SK-N-SH (cell line): Measurements from ENCODE around the gene WIPI1. TPM values are rescaled to one million over a fixed set of nuclear protein-coding genes. Genes with fewer than 3 reads are reported as not detected.

ENCODE experiments used
- CTCF ChIA-PET: fragments of 300-600, 350-600 bp; formaldehyde crosslinking; extraction: SDS; loops from one replicate; lab custom pipeline; 2021; lab: Yijun Ruan, JAX
- POLR2A ChIA-PET: fragments of 350-600 bp; sonication (Branson Sonifier 250); formaldehyde crosslinking; extraction: SDS; loops from one replicate; lab custom pipeline; 2020; ENCODE audit warnings: antibody characterized with exemption, inconsistent platforms; lab: Yijun Ruan, JAX
- DNase-seq: peaks from one replicate; pipeline ENCODE4 v3.0.0; 2012
- H2AFZ ChIP-seq: fragments of 200-600 bp; sonication (generic); 2 replicates; pipeline ENCODE4 v1.8.1; 2016; ENCODE audit warnings: antibody characterized with exemption, mild to moderate bottlenecking, low read depth
- H3F3A ChIP-seq: fragments of 200-600 bp; sonication (generic); replicated peaks from 2 replicates; pipeline ENCODE3; 2016; ENCODE audit warnings: antibody characterized with exemption, mild to moderate bottlenecking; ENCODE audit not compliant: insufficient read depth
- H3K27ac ChIP-seq, 2 experiments: fragments of 200-500 bp in 1 of 2; fragments of 200-600 bp in 1 of 2; sonication (Bioruptor generic) in 1 of 2; sonication (generic), shearing (Covaris generic) in 1 of 2; 2 replicates each; pipeline versions ENCODE4 v1.5.1 to v1.6.1; 2014 to 2016; ENCODE audit warnings: low read depth in 2 of 2, inconsistent platforms in 1 of 2, low read length in 1 of 2, mild to moderate bottlenecking in 1 of 2, mixed read lengths in 1 of 2
- H3K27me3 ChIP-seq: fragments of 200-600 bp; sonication (generic), shearing (Covaris generic); 2 replicates; pipeline ENCODE4 v1.6.1; 2016; ENCODE audit warnings: mixed run types; ENCODE audit not compliant: insufficient read depth
- H3K36me3 ChIP-seq, 2 experiments: fragments of 200-500 bp in 1 of 2; fragments of 200-600 bp in 1 of 2; sonication (Bioruptor generic) in 1 of 2; sonication (generic) in 1 of 2; replicated peaks in 1 of 2; 2 replicates each; pipeline versions ENCODE3 to v1.5.1; 2014 to 2016; ENCODE audit warnings: low read length in 1 of 2, mild to moderate bottlenecking in 1 of 2; ENCODE audit not compliant: insufficient read depth in 2 of 2, control insufficient read depth in 1 of 2
- H3K4me1 ChIP-seq, 2 experiments: fragments of 200-500 bp in 1 of 2; fragments of 200-600 bp in 1 of 2; sonication (Bioruptor generic) in 1 of 2; sonication (generic), shearing (Covaris generic) in 1 of 2; 2 replicates each; pipeline versions ENCODE4 v1.5.1 to v1.6.1; 2014 to 2016; ENCODE audit warnings: low read depth in 1 of 2, low read length in 1 of 2, mixed run types in 1 of 2; ENCODE audit not compliant: insufficient read depth in 2 of 2, control insufficient read depth in 1 of 2
- H3K4me2 ChIP-seq: fragments of 200-600 bp; sonication (generic), shearing (Covaris generic); 2 replicates; pipeline ENCODE4 v1.6.1; 2017; ENCODE audit warnings: mixed run types
- H3K4me3 ChIP-seq, 2 experiments: fragments of 200-500 bp in 1 of 2; fragments of 200-600 bp in 1 of 2; sonication (Bioruptor generic) in 1 of 2; sonication (generic), shearing (Covaris generic) in 1 of 2; 2 replicates each; pipeline versions ENCODE4 v1.5.1 to v1.8.1; 2014 to 2016; ENCODE audit warnings: low read depth in 2 of 2, inconsistent platforms in 1 of 2, low read length in 1 of 2, mild to moderate bottlenecking in 1 of 2, mixed read lengths in 1 of 2, moderate library complexity in 1 of 2
- H3K79me2 ChIP-seq: fragments of 200-600 bp; sonication (generic); 2 replicates; pipeline ENCODE4 v1.8.1; 2017; ENCODE audit warnings: mild to moderate bottlenecking; ENCODE audit not compliant: insufficient read depth
- H3K9ac ChIP-seq: fragments of 200-600 bp; sonication (generic); 2 replicates; pipeline ENCODE4 v1.6.1; 2017; ENCODE audit warnings: mixed run types
- H3K9me2 ChIP-seq: fragments of 200-600 bp; sonication (generic); 2 replicates; pipeline ENCODE4 v1.6.1; 2017; ENCODE audit warnings: mixed run types
- H3K9me3 ChIP-seq: fragments of 200-600 bp; sonication (generic); 2 replicates; pipeline ENCODE4 v1.6.1; 2017; ENCODE audit warnings: mixed run types, mild to moderate bottlenecking, moderate library complexity
- H4K20me1 ChIP-seq: fragments of 200-600 bp; sonication (generic); 2 replicates; pipeline ENCODE4 v1.6.1; 2017; ENCODE audit warnings: mild to moderate bottlenecking, mixed run types; ENCODE audit not compliant: insufficient read depth
- NFIC ChIP-seq: IDR thresholded peaks from 2 replicates; pipeline ENCODE4 v1.4.0; 2012; ENCODE audit warnings: borderline replicate concordance
- WGBS: methylation state at CpG from one replicate; pipeline ENCODE4 v1.1.6; 2017; ENCODE audit warnings: low lambda C conversion rate; 5-methylcytosine and 5-hydroxymethylcytosine counted together
- polyA plus RNA-seq, 3 experiments: library from polyadenylated mRNA; depleted of rRNA; stranded (reverse); fragments of >200 nt; gene quantifications; 2 replicates each; pipeline ENCODE4 v1.2.3, GENCODE V29; 2012
- TF ChIP-seq, protein P1 (sequence below): fragments of 150-350 bp; IDR thresholded peaks from 2 replicates; pipeline ENCODE4 v1.6.1; 2016; ENCODE audit warnings: mild to moderate bottlenecking, low read depth, low read length
- TF ChIP-seq, protein P2 (sequence below): IDR thresholded peaks from 2 replicates; pipeline ENCODE4 v1.6.1; 2012; ENCODE audit warnings: mild to moderate bottlenecking, low read depth, low read length, moderate library complexity
- TF ChIP-seq, protein P3 (sequence below): IDR thresholded peaks from 2 replicates; pipeline ENCODE4 v1.4.0; 2012; ENCODE audit warnings: low read depth, borderline replicate concordance

The WIPI1 gene
- polyA plus RNA-seq, 1 of the 3 experiments (the other 2 are of a cell fraction): 52.7 TPM

DNA sequence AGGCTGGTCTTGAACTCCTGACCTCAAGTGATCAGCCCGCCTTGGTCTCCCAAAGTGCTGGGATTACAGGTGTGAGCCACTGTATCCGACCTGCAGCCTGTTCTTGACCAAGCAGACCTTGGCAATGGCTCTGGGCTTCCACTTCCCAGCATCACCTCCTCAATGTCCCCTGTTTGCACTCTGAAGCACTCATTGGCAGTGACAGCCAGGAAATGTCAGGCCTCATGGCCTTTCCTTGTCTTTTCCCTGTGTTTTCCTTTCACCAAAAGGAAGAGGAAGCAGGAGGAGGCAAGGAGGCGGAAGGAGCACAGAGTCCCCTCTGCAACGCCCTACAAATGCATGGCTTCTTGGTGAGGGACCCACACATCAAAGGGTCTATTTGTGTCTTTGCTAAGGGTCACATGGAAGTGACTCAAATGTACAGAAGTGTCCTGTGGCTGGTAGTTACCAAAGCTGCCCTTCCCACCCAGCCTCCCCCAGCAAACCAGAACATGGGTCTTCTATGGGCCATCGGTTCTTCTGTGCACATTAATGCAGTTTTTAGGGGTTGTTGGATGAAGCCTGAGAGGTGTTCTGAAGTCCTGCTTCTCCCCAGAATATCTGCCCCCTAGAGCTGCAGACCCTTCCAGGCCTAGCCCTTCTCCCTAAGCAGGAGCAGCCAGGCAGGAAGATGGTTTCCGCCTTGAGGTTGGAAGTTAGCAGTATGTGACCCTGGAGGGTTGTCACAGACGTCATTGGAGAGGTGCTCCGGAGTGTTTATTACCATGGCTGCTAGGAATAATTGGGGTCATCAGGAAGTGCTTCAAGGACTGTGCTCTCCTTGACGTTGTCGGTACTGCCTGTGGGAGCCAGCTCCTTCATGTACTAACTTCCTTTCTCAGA is 60.8 kb downstream of the WIPI1 start (continued):
- no peak for TF ChIP-seq NFIC
- TF ChIP-seq, protein P1, sequence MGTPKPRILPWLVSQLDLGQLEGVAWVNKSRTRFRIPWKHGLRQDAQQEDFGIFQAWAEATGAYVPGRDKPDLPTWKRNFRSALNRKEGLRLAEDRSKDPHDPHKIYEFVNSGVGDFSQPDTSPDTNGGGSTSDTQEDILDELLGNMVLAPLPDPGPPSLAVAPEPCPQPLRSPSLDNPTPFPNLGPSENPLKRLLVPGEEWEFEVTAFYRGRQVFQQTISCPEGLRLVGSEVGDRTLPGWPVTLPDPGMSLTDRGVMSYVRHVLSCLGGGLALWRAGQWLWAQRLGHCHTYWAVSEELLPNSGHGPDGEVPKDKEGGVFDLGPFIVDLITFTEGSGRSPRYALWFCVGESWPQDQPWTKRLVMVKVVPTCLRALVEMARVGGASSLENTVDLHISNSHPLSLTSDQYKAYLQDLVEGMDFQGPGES: no peak
- TF ChIP-seq, protein P2, sequence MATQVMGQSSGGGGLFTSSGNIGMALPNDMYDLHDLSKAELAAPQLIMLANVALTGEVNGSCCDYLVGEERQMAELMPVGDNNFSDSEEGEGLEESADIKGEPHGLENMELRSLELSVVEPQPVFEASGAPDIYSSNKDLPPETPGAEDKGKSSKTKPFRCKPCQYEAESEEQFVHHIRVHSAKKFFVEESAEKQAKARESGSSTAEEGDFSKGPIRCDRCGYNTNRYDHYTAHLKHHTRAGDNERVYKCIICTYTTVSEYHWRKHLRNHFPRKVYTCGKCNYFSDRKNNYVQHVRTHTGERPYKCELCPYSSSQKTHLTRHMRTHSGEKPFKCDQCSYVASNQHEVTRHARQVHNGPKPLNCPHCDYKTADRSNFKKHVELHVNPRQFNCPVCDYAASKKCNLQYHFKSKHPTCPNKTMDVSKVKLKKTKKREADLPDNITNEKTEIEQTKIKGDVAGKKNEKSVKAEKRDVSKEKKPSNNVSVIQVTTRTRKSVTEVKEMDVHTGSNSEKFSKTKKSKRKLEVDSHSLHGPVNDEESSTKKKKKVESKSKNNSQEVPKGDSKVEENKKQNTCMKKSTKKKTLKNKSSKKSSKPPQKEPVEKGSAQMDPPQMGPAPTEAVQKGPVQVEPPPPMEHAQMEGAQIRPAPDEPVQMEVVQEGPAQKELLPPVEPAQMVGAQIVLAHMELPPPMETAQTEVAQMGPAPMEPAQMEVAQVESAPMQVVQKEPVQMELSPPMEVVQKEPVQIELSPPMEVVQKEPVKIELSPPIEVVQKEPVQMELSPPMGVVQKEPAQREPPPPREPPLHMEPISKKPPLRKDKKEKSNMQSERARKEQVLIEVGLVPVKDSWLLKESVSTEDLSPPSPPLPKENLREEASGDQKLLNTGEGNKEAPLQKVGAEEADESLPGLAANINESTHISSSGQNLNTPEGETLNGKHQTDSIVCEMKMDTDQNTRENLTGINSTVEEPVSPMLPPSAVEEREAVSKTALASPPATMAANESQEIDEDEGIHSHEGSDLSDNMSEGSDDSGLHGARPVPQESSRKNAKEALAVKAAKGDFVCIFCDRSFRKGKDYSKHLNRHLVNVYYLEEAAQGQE: no peak
- TF ChIP-seq, all 33 proteins: peak for 0

DNA sequence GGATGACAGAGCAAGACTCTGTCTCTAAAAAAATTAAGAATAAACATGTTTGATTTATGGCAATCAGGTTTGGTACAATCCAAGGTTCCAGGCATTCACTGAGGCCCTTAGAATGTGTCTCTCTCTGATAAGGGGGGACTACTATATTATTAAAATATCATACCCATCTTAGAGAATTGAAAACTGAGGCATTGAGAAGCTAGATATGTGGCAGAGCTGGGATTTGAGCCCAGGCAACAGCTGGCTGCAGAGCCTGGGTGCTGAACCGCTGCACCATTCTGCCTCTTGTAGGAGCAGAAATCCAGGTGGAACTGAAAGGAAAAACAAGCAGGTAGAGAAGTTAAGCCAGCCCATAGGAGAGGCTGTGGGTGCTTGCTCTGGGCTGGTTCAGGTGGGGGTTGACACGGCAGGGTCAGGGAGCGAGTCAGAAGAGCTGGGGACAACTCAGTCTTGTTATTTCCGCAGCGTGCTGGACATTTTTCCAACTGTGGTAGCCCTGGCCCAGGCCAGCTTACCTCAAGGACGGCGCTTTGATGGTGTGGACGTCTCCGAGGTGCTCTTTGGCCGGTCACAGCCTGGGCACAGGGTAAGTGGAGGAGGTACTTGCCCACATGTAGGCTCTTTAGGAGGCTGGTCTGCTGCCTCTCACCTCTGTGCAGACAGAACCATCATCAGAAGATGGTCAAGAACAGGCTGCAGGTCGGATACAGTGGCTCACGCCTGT is 62.5 kb downstream of the WIPI1 start:
- no peaks in the 10 kb centered on the region for H3K36me3 ChIP-seq
- H2AFZ ChIP-seq: no peak overlapping the region
- H3K4me1 ChIP-seq: peaks cover 0 to 5% of the 10 kb centered on the region in 2 experiments; a peak in 1 of 4 replicates
- no peaks in the 10 kb centered on the region for H4K20me1 ChIP-seq
- no peaks in the 10 kb centered on the region for H3F3A ChIP-seq
- TF ChIP-seq, protein P3, sequence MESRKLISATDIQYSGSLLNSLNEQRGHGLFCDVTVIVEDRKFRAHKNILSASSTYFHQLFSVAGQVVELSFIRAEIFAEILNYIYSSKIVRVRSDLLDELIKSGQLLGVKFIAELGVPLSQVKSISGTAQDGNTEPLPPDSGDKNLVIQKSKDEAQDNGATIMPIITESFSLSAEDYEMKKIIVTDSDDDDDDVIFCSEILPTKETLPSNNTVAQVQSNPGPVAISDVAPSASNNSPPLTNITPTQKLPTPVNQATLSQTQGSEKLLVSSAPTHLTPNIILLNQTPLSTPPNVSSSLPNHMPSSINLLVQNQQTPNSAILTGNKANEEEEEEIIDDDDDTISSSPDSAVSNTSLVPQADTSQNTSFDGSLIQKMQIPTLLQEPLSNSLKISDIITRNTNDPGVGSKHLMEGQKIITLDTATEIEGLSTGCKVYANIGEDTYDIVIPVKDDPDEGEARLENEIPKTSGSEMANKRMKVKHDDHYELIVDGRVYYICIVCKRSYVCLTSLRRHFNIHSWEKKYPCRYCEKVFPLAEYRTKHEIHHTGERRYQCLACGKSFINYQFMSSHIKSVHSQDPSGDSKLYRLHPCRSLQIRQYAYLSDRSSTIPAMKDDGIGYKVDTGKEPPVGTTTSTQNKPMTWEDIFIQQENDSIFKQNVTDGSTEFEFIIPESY: no peak
- H3K9ac ChIP-seq: no peak overlapping the region
- CTCF ChIA-PET: interaction anchor here (0.6 to 0.9 kb wide), 2 partner anchors 41 to 43 kb away, joined by 3 to 6 read pairs; no protein-coding TSS in a partner anchor
- H3K27me3 ChIP-seq: no peaks in the 10 kb centered on the region
- no peak overlapping the region for H3K27ac ChIP-seq
- H3K79me2 ChIP-seq: no peaks in the 10 kb centered on the region
- no peak overlapping the region for H3K4me2 ChIP-seq
- WGBS: 70% methylated on average over 12 of the region's 12 CpGs
- no peak overlapping the region for H3K4me3 ChIP-seq
- H3K9me2 ChIP-seq: no peaks in the 10 kb centered on the region
- DNase-seq: no peak
- no peaks in the 10 kb centered on the region for H3K9me3 ChIP-seq
- POLR2A ChIA-PET: no interaction called here
